PC-3 (cell line): ENCODE results near the gene DIS3L2. TPM values are rescaled to one million over a fixed set of nuclear protein-coding genes. Genes with fewer than 3 reads are reported as not detected.
A peak's percentile ranks its signal among the peaks of the same experiment; 100 is the strongest.
"Not testable (repeated sequence)": the region's sequence is repeated elsewhere in the genome, so short reads cannot be mapped to it uniquely, and the experiment has no call there.

Source experiments
- ATAC-seq: fragments of 200-7000 bp; cut with Tn5 transposase; 2 replicates; pipeline ENCODE4 v1.9.1; 2020; ENCODE audit warnings: mild to moderate bottlenecking, moderate library complexity
- BruUV-seq: library from RNA; stranded (reverse); fragments of 400-500 nt; replicated peaks from 2 replicates; lab custom pipeline; 2021; lab: Mats Ljungman, UMichigan
- CTCF ChIA-PET: fragments of 300-600 bp; sonication (Branson Sonifier 250); formaldehyde crosslinking; loops from one replicate; lab custom pipeline; 2022; ENCODE audit warnings: antibody characterized with exemption; lab: Charles Lee
- POLR2A ChIA-PET: fragments of 300-600 bp; sonication (Branson Sonifier 250); formaldehyde crosslinking; loops from one replicate; lab custom pipeline; 2022; ENCODE audit warnings: antibody characterized with exemption; ENCODE audit not compliant: unreplicated experiment; lab: Charles Lee
- DNase-seq: peaks from one replicate; pipeline ENCODE4 v3.0.0-alpha.2; 2015
- H2AFZ ChIP-seq: fragments of 300-600 bp; sonication (generic); 2 replicates; pipeline ENCODE4 v1.6.0; 2016; ENCODE audit warnings: antibody characterized with exemption, low read length
- H3F3A ChIP-seq: fragments of 300-600 bp; sonication (generic); one replicate; pipeline ENCODE4 v1.6.0; 2017; ENCODE audit warnings: antibody characterized with exemption, low read length, control low read depth, mild to moderate bottlenecking; ENCODE audit not compliant: unreplicated experiment
- H3K27ac ChIP-seq: fragments of 300-600 bp; sonication (generic); 2 replicates; pipeline ENCODE4 v1.5.1; 2016; ENCODE audit warnings: mild to moderate bottlenecking, low read length
- H3K27me3 ChIP-seq: fragments of 300-600 bp; sonication (generic); 2 replicates; pipeline ENCODE4 v1.6.1; 2016; ENCODE audit warnings: low read length, mixed read lengths
- H3K36me3 ChIP-seq: fragments of 300-600 bp; sonication (generic); 2 replicates; pipeline ENCODE4 v1.6.1; 2016; ENCODE audit warnings: low read depth, mixed run types, low read length, mixed read lengths
- H3K4me1 ChIP-seq: fragments of 300-600 bp; sonication (generic); 2 replicates; pipeline ENCODE4 v1.5.1; 2016; ENCODE audit warnings: low read length; ENCODE audit not compliant: insufficient read depth
- H3K4me2 ChIP-seq: fragments of 300-600 bp; sonication (generic); 2 replicates; pipeline ENCODE4 v1.6.0; 2016; ENCODE audit warnings: low read length
- H3K4me3 ChIP-seq: fragments of 300-600 bp; sonication (generic); 2 replicates; pipeline ENCODE4 v1.5.1; 2016; ENCODE audit warnings: mild to moderate bottlenecking, low read length, mixed read lengths
- H3K79me2 ChIP-seq: fragments of 300-600 bp; sonication (generic); 2 replicates; pipeline ENCODE4 v1.6.1; 2017; ENCODE audit warnings: low read length, mixed read lengths
- H3K9ac ChIP-seq: fragments of 300-600 bp; sonication (generic); 2 replicates; pipeline ENCODE4 v1.6.0; 2016; ENCODE audit warnings: mild to moderate bottlenecking, low read length
- H3K9me2 ChIP-seq: fragments of 300-600 bp; sonication (generic); replicated peaks from 2 replicates; pipeline ENCODE4 v1.6.1; 2016; ENCODE audit warnings: mixed run types, low read length, mixed read lengths
- H3K9me3 ChIP-seq: fragments of 300-600 bp; sonication (generic); 2 replicates; pipeline ENCODE4 v1.6.1; 2016; ENCODE audit warnings: low read length, mixed read lengths
- H4K20me1 ChIP-seq: fragments of 300-600 bp; sonication (generic); 2 replicates; pipeline ENCODE4 v1.6.1; 2016; ENCODE audit warnings: low read length, mixed read lengths
- CTCF ChIP-seq: fragments of 300-600 bp; sonication (generic); conservative IDR thresholded peaks from 2 replicates; pipeline ENCODE4 v1.5.1; 2017; ENCODE audit warnings: antibody characterized with exemption, low read depth, mild to moderate bottlenecking, low read length
- EZH2 ChIP-seq: fragments of 300-600 bp; sonication (generic); IDR thresholded peaks from one replicate; pipeline ENCODE4 v1.6.1; 2017; ENCODE audit warnings: antibody characterized with exemption, mild to moderate bottlenecking, low read length; ENCODE audit not compliant: unreplicated experiment
- EZH2phosphoT487 ChIP-seq: fragments of 300-600 bp; sonication (generic); IDR thresholded peaks from 2 replicates; pipeline ENCODE4 v1.6.1; 2018; ENCODE audit warnings: mild to moderate bottlenecking, antibody characterized with exemption, low read length, borderline replicate concordance
- intact Hi-C: fragments of 100-400 bp; cut with micrococcal nuclease; formaldehyde crosslinking; loops from 2 replicates; pipeline ENCODE4 v1.9.0; 2023
- total RNA-seq: library from RNA; depleted of rRNA; stranded (reverse); fragments of >200 nt; gene quantifications from 2 replicates; pipeline ENCODE4 v1.2.3, GENCODE V29; 2014

The DIS3L2 gene
- total RNA-seq, 1 experiment from 2014 or later, result 22.8 TPM

- CTCF ChIA-PET, result interaction anchor here (0.6 to 0.8 kb wide), 2 partner anchors 13 to 464 kb away, joined by 3 to 4 read pairs; partner anchors contain the start of gene ALPP
- no peaks in the 10 kb centered on the region for H3F3A ChIP-seq
- TF ChIP-seq EZH2 (no peak), EZH2phosphoT487 (no peak), CTCF (peak; percentile 60)
- no peaks in the 10 kb centered on the region for H3K27me3 ChIP-seq
- peak; percentile 68 for DNase-seq
- intact Hi-C loops, result no loop called here
- ATAC-seq, result peak; percentile 91
- peaks cover 10% of the 10 kb centered on the region for H3K4me1 ChIP-seq
- H3K36me3 ChIP-seq, result no peaks in the 10 kb centered on the region
- no TSS peak for BruUV-seq
- H3K4me3 ChIP-seq, result no peak overlapping the region
- no peaks in the 10 kb centered on the region for H3K9me3 ChIP-seq
- no peaks in the 10 kb centered on the region for H3K79me2 ChIP-seq
- H3K9me2 ChIP-seq, result no peaks in the 10 kb centered on the region
- no peaks in the 10 kb centered on the region for H4K20me1 ChIP-seq
- no peak overlapping the region for H2AFZ ChIP-seq
- H3K4me2 ChIP-seq, result no peak overlapping the region
- POLR2A ChIA-PET, result no interaction called here
- H3K9ac ChIP-seq, result no peak overlapping the region
- H3K27ac ChIP-seq, result no peak overlapping the region
Measured at GRCh38 chr2:232365621-232366321, 404.3 kb downstream of the DIS3L2 start.

GRCh38 chr2:232366461-232366860 is 404.9 kb downstream of the DIS3L2 start:
- DNase-seq, BruUV-seq, H3K36me3 ChIP-seq, H3K9me2 ChIP-seq, H3K9me3 ChIP-seq, H3K79me2 ChIP-seq, ATAC-seq, H2AFZ ChIP-seq, H3K27me3 ChIP-seq, H3F3A ChIP-seq, H3K27ac ChIP-seq, intact Hi-C loops, H3K4me2 ChIP-seq, H4K20me1 ChIP-seq, H3K4me3 ChIP-seq, CTCF ChIA-PET, POLR2A ChIA-PET, H3K9ac ChIP-seq: not testable (repeated sequence)
- H3K4me1 ChIP-seq, result peaks cover 10% of the 10 kb centered on the region

GRCh38 chr2:232367016-232367415 is 405.5 kb downstream of the DIS3L2 start:
- no peak overlapping the region for H3K27ac ChIP-seq
- POLR2A ChIA-PET, result no interaction called here

More at GRCh38 chr2:232367016-232367415, 405.5 kb downstream of the DIS3L2 start:
- no peaks in the 10 kb centered on the region for H3F3A ChIP-seq
- DNase-seq, result no peak
- H3K27me3 ChIP-seq, result no peaks in the 10 kb centered on the region
- no peaks in the 10 kb centered on the region for H3K9me2 ChIP-seq
- TF ChIP-seq EZH2phosphoT487 (no peak), EZH2 (no peak), CTCF (no peak)
- peaks cover 10% of the 10 kb centered on the region for H3K4me1 ChIP-seq
- H3K36me3 ChIP-seq, result no peaks in the 10 kb centered on the region
- ATAC-seq, result no peak
- H3K9me3 ChIP-seq, result no peaks in the 10 kb centered on the region
- no peaks in the 10 kb centered on the region for H3K79me2 ChIP-seq
- CTCF ChIA-PET, result no interaction called here
- BruUV-seq, result no TSS peak
- intact Hi-C loops, result no loop called here
- H3K4me2 ChIP-seq, result no peak overlapping the region
- no peak overlapping the region for H2AFZ ChIP-seq
- no peaks in the 10 kb centered on the region for H4K20me1 ChIP-seq
- H3K4me3 ChIP-seq, result no peak overlapping the region
- no peak overlapping the region for H3K9ac ChIP-seq
